Testis (tissue), 3 donors: Measurements from ENCODE around the gene GYG2. TPM values are rescaled to one million over a fixed set of nuclear protein-coding genes. Genes with fewer than 3 reads are reported as not detected.

Source experiments
- DNase-seq: peaks from one replicate; pipeline ENCODE4 v3.0.0-alpha.2; 2019
- H3K27ac ChIP-seq, 2 donors: fragments of 200-600 bp; sonication (generic); one replicate each; pipeline ENCODE4 v1.5.1; 2019
- H3K27me3 ChIP-seq: fragments of 200-600 bp; sonication (generic); one replicate; pipeline ENCODE4 v1.5.1; 2019
- H3K36me3 ChIP-seq: fragments of 200-600 bp; sonication (generic); one replicate; pipeline ENCODE4 v1.5.1; 2017; ENCODE audit warnings: low read depth; ENCODE audit errors: missing control alignments
- H3K4me1 ChIP-seq: fragments of 200-600 bp; sonication (generic); one replicate; pipeline ENCODE4 v1.5.1; 2019
- H3K4me3 ChIP-seq, 2 donors: fragments of 200-600 bp; sonication (generic); one replicate each; pipeline ENCODE4 v1.5.1; 2017 to 2019
- H3K9me3 ChIP-seq: fragments of 200-600 bp; sonication (generic); one replicate; pipeline ENCODE4 v1.5.1; 2017
- CTCF ChIP-seq, 3 experiments: fragments of 450-650 bp in 2 of 3; fragments of 200-600 bp in 1 of 3; sonication (generic) in 1 of 3; IDR thresholded peaks; one replicate each; pipeline ENCODE4 v1.5.1; 2016 to 2019; ENCODE audit warnings: antibody characterized with exemption in 3 of 3, mild to moderate bottlenecking in 2 of 3, moderate library complexity in 1 of 3
- POLR2A ChIP-seq: fragments of 450-650 bp; IDR thresholded peaks from one replicate; pipeline ENCODE4 v1.6.1; 2017; ENCODE audit warnings: antibody characterized with exemption, mild to moderate bottlenecking, moderate library complexity
- WGBS, 2 donors: methylation state at CpG; one replicate each; pipeline ENCODE4 v1.1.5; 2018; 5-methylcytosine and 5-hydroxymethylcytosine counted together
- intact Hi-C: fragments of 100-400 bp; cut with DNase I; formaldehyde crosslinking; loops from one replicate; pipeline ENCODE4 v1.15.1; 2023; ENCODE audit warnings: low total_unique reads
- polyA plus RNA-seq: library from polyadenylated mRNA; stranded (reverse); fragments of 350-450 nt; fragmentation: Illumina TruSeq; extraction: RNeasy Lipid Tissue Mini Kit (QIAGEN cat#74804); gene quantifications from one replicate; pipeline ENCODE4 v1.2.3, GENCODE V29; 2014; ENCODE audit warnings: low read depth, low replicate concordance; ENCODE audit not compliant: insufficient read depth
- total RNA-seq, 2 donors: library from RNA; depleted of rRNA; stranded (reverse); fragments of >200 nt; gene quantifications; one replicate each; pipeline ENCODE4 v1.2.3, GENCODE V29; 2016

GYG2 gene
- total and polyA plus RNA-seq, 3 donors from 2014 or later: 2.2 to 2.6 (median 2.4) TPM

DNA sequence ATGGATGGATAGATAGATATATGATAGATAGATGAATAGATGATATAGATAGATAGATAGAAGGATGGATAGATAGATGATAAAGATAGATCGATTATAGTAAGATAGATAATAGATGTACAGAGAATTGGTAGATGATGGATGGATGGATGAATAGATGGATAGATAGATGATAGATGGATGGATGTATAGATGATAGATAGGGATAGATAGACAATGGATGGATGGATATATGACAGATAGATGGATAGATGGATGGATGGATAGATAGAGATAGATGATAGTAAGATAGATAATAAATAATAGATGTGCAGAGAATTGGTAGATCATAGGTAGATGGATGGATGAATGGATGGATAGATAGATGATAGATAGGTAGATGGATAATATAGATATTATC lies 12.2 kb downstream of the GYG2 start:
- 85 to 100% methylated on average over 1 of the region's 1 CpG for WGBS, 2 donors
- no peak for DNase-seq
- intact Hi-C loops: no loop called here

DNA sequence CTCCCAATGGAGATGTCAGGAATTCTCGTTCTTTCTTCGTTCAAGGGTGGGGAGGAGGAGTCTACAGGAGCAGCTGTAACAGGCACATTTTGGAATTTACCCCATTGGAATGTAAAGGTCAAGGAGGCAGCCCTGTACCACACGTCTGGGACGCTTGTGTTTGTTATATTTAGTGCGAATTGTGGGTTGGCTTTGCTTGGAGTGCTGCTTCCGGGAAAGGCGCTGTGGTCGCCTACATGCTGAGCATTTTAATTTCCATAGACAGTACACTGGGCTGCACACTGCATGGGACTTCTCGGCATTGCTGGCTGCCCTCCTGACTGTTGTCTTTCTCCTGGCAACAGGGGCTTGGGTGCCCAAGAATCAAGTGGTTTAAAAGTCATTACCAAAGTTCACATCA lies 12.8 kb downstream of the GYG2 start:
- Histone ChIP-seq H3K27ac (no peak overlapping the region), H3K9me3 (no peaks in the 10 kb centered on the region), H3K27me3 (no peaks in the 10 kb centered on the region), H3K4me1 (no peaks in the 10 kb centered on the region), H3K4me3 (no peak overlapping the region), H3K36me3 (no peaks in the 10 kb centered on the region)
- TF ChIP-seq CTCF (IDR thresholded peaks at IDR 0.05): no peak
- TF ChIP-seq POLR2A: no peak
- intact Hi-C loops: no loop called here
- no peak for DNase-seq
- WGBS, 2 donors: 21 to 49% methylated on average over 4 to 8 of the region's 9 CpGs

More for the DNA sequence above, 12.2 kb downstream of the GYG2 start:
- TF ChIP-seq POLR2A (no peak), CTCF (IDR thresholded peaks at IDR 0.05) (no peak)
- no peak overlapping the region for H3K4me3 ChIP-seq
- H3K9me3 ChIP-seq: no peaks in the 10 kb centered on the region
- H3K27me3 ChIP-seq: no peaks in the 10 kb centered on the region
- no peak overlapping the region for H3K27ac ChIP-seq
- no peaks in the 10 kb centered on the region for H3K4me1 ChIP-seq
- no peaks in the 10 kb centered on the region for H3K36me3 ChIP-seq

DNA sequence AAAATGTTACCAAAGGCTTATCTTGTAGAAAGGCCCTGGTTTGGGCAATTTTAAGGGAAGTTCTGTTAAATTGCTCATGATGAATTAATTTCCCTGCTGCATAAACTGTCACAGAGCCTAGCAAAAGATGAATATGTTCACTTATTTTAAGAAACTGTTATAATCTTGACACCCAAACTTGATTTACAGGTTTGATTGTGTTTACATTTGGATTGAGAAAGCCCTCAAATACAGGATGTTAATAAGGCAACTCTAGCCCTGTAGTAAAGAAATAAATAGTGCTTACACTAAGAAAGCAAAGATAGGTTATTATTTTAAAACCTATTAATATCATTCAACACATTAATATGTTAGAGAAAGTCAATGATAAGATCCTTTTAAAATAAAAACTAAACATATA lies 18.3 kb downstream of the GYG2 start:
- H3K4me1 ChIP-seq: no peaks in the 10 kb centered on the region
- TF ChIP-seq POLR2A (no peak), CTCF (IDR thresholded peaks at IDR 0.05) (no peak)
- H3K27ac ChIP-seq: no peak overlapping the region
- no peaks in the 10 kb centered on the region for H3K9me3 ChIP-seq
- no peak overlapping the region for H3K4me3 ChIP-seq
- no peak for DNase-seq
- no peaks in the 10 kb centered on the region for H3K36me3 ChIP-seq
- no peaks in the 10 kb centered on the region for H3K27me3 ChIP-seq
- intact Hi-C loops: no loop called here

- WGBS, 2 donors: 34 to 44% methylated on average over 8 to 9 of the region's 9 CpGs
- Histone ChIP-seq H3K27me3 (no peaks in the 10 kb centered on the region), H3K4me3 (no peak overlapping the region), H3K27ac (no peak overlapping the region), H3K9me3 (no peaks in the 10 kb centered on the region), H3K4me1 (no peaks in the 10 kb centered on the region), H3K36me3 (no peaks in the 10 kb centered on the region)
- no peak for DNase-seq
- TF ChIP-seq POLR2A: no peak
- intact Hi-C loops: no loop called here
Measured at GRCh38 chrX:2848871-2849301, 20.2 kb downstream of the GYG2 start.

DNA sequence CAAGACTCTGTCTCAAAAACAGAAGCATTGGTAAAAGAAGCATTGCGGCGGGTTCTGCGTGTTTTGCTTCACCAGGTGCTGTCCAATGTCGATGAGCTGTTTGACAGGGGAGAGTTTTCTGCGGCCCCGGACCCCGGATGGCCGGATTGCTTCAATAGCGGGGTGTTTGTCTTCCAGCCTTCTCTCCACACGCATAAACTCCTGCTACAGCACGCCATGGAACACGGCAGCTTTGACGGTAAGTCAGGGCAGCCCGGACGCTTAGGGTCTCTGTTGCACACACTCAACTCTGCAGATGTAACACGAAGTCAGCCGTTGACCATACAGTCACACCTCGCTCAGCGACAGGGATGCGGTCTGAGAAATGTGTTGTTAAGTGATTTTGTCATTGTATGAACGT lies 26.2 kb downstream of the GYG2 start:
- Histone ChIP-seq H3K36me3 (no peaks in the 10 kb centered on the region), H3K27ac (no peak overlapping the region), H3K4me1 (no peaks in the 10 kb centered on the region), H3K9me3 (no peaks in the 10 kb centered on the region), H3K4me3 (no peak overlapping the region), H3K27me3 (no peaks in the 10 kb centered on the region)
- TF ChIP-seq CTCF (IDR thresholded peaks at IDR 0.05): no peak
- TF ChIP-seq POLR2A: no peak
- intact Hi-C loops: no loop called here
- 96 to 97% methylated on average over 9 to 21 of the region's 21 CpGs for WGBS, 2 donors
- no peak for DNase-seq
